Measurements from ENCODE around the gene GAGE2A.

GAGE2A gene

DNA sequence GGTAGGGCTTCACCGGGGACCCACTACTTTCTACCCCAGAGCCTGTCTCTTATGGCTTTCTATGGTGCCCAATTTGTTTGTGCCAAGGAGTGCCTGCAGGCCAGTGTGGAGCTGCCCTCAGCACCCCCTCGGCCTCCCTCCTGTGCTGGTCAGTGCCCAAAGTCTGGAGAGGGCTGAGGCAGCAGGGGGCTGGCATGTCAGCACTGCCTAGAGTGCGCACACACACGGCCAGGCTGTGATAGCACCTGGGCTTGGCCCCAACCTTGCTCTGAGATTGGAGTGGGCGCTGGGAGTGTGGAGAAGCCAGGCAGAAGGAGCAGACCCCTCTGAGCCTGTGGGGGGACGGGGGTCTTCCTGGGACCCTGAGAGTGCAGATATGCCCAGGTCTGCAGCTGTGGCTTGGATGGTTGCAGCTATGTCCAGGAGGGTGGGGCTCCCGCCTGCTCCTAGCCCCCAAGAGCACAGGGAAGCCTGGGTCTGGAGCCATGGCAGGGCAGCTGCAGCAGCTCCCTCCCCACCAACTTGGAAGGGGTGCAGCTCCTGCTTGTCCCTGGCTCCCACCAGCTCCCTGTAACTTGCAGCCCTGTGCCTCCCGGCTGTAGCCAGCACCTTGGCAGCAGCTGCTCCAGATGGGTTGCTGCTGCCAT is 55.8 kb downstream of the GAGE2A start:
- Mint-ChIP-seq H3K4me3 (no peak overlapping the region), H3K27me3 (ENCODE audit: low read depth) (no peaks in the 10 kb centered on the region), H3K36me3 (ENCODE audit: low read depth) (no peaks in the 10 kb centered on the region), H3K4me1 (ENCODE audit: low read depth) (no peaks in the 10 kb centered on the region), H3K27ac (no peak overlapping the region), H3K9me3 (no peaks in the 10 kb centered on the region)
